ENCODE data around the gene TSPAN5.

DNA sequence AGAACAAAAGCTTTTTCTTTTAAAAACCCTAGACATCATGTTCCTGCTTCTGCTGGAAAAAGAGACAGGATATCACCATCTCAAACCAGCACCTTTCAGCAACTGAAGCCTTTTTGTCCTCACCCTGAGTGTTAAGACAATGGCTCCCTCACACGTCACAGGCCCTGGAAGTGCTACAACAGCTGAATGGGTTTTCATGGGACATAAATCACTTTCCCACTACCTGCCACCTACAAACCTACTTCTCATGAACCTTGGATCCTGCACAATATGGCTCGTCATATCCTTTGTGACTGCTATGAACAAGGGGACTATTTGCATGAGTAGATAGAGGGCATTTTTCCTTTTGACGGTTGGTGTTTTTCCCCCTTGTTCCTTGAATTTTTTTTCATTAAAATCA lies 93.6 kb downstream of the TSPAN5 start:
- no peak for TF ChIP-seq CBX1 (IDR thresholded peaks at IDR 0.05; ENCODE audit: low read depth)
- TF ChIP-seq FOXM1 (IDR thresholded peaks at IDR 0.05; ENCODE audit: low read depth) = no peak
- TF ChIP-seq FOXM1 (CRISPR knock-in tag; IDR thresholded peaks at IDR 0.05; ENCODE audit: low read depth) = no peak

Measured in K562 (cell line).